COR-L47 (cell line): ENCODE measurements around the gene TMEM132D.

Source experiments
- DNase-seq: peaks from one replicate; lab custom pipeline; 2025; lab: John Stamatoyannopoulos, UW

TMEM132D gene

DNA sequence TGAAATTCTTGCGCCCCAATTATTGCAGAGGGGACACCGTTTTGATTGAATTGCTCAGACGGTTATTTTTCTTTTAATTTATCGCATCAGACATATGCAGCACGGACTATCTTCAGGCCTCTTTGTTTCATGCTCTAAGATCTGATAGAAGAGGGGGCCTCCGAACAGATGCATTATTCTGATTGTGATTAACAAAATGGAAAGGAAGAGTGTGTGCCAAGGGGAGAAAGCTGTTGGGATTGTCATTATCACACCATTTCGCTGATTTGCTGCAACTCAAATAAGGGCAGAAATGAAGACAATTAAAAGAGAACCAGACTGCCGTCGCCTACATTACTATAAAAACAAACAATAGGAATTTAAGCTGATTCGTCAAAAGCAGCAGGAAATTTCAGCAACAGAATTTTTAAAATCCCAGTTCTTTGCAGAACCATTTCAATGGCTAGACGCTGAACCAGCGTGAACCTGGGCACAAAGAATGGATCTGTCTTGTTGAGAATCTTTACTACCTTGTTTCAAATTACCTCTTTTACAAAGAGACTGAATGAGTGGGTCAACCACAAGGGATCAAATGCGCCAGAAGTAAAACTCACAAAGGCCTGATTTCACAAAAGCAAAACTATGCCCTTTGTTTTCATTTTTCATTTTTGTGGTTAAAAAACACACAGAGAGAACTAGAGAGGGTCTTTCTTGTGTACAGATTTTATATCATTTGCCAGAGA lies 30.6 kb downstream of the TMEM132D start:
- no peak for DNase-seq

DNA sequence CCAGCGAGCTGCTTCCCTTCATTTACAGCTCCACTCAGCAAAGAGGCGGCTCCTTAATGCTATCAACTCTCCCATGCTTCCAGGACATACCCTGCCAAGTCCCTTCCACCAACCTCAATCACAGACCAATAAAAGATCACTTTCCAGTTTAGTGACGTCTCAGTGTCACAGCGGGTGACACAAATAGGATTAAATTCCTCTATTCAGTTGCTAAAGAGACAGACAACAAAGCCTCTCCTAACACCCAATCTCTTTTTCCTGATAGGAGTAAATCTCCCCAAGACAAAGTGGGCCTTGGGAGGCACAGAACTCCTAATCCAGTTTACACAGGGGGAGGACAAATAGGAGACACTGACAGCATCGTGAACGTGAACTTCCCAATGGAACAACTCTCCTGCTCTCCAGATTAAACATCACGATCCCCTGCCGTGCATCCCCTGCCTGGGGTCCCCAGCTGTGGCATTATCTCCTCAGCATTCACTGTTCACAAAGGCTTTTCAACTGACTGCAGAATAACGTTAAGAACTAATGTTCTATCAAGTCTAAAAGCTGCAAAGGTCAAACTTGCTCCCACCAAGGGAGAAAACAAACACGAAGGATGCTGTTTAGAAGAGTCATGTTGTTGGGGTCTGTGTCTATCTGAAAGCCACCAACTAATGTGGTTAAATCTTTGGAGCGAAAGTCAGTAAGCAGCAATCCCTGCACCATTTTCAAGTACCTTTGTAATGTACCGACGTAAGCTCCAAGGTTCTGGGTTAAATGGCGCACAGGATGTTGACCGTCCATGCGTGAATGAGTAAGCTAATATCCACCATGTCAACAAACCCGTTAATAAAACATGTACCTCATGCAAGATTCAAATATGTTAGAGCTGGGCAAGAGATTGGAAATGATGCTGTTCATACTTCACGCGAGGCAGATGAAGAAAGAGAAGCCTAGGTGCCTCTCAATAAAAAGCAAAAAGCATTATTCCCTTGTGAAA lies 31.5 kb downstream of the TMEM132D start:
- DNase-seq = peak; percentile 49

DNA sequence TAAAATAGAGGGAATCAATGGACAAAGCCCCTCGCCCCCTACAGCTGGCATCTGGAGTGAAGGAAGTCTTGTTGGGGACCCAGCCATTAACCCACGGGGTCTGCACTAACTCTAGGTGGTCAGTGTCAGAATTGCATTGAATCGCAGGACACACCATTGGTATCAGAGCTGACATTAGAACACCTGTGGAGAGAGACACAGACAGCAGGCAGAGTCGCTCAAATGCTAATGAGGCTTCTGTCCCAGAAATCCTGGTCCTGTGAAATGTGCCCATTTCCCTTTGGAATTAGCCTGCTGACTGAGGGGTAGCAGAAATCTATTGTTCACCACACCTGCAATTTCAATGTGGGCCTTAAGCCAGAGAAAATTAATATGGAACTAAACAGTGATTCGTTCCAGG lies 33.0 kb downstream of the TMEM132D start:
- DNase-seq = no peak

DNA sequence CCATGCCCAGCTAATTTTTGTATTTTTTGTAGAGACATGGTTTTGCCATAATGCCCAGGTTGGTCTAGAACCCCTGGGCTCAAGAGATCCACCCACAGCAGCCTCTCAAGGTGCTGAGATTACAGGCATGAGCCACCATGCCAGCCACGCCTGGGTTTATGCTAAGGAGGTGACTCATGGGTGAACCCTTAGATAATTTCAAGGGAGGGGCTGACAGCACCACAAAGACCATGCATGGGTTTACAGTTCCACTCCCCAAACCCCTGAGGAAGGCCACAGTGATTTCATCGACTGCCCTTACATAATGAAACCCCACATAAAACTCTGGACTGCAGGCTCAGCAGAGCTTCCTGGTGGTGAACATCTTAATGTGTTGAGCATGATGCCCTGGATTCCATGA lies 33.7 kb downstream of the TMEM132D start:
- DNase-seq = no peak

DNA sequence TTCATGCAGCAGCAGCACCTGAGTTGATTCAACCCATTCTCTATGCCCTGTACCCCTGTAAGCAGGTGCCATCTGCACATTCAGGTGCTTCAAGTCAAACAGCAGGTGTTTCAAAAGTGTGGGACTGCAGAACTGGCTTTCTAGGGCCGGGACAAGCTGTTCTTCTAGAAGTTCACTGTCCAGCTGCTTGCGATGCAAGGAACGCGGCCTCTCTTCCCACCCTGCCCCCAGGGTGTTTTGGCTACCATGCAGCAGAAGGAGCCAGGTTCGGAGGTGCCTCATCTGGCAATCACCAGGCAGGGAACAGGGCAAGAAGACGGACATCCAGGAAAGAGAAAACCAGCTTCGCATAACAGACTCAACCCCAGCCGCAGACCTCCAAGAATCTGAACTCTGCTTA lies 35.2 kb downstream of the TMEM132D start:
- DNase-seq = no peak

DNA sequence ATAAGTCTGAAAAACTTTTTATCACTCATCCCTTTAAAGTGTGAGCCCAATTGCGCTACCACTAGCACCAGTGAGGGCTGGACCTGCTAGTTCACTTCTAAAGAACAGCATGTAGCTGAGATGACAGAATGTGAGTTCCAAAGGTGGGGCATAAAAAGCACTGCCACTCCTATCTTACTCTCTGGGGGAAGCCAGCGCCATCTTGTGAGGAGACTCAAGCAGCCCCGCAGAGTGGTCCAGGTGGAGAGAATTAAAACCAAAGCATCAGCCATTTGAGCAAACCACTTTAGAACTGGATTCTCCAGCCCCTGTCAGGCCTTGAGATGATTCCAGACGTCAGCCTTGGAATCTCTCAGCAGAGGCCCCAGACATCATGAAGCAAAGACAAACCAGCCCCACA lies 39.9 kb downstream of the TMEM132D start:
- DNase-seq = no peak

DNA sequence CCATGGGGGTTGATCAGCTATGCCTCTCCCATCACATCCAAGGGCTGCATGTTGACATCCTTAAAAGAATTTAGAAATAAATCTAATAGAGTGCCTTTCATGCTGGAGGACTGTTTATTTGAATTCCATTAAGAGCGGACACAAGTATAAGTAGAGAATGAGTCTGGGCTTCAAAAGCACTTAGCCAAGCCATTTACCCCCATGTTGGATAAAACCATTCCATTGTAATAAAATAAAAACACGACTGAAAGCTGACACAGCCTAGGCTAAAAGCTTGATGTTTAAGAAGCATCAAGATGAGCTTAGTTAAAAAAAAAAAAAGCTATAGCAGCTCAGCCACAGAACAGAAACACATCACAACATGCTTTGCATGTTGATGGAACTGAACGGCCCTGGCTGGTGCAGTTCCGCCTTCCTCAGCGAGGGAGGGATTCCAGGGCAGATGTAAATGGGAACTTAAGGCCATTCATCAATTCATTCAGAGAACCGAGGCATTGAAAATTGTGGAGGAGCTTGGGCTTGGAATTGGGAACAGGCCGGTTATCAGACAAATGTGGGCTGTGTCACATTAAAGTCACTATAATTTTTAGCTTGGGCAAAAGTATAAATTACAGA lies 41.2 kb downstream of the TMEM132D start:
- no peak for DNase-seq

DNA sequence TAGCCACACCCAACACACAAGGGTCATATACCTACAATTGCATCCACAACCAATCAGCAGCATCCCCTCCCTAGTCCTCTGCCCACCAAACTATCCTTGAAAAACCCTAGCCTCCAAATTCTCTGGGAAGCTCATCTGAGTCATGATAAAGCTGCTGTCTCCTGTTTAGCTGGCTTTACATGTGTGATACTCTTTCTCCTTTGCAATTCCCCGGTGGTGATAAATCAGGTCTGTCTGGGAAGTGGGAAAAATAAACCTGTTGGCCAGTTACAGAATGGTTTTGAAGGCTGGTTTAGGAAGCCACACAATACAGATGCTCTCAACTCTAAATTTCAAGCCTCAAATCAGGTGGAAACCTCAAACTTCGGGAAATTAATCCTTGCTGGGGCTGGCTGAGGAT lies 41.9 kb downstream of the TMEM132D start:
- DNase-seq = no peak

DNA sequence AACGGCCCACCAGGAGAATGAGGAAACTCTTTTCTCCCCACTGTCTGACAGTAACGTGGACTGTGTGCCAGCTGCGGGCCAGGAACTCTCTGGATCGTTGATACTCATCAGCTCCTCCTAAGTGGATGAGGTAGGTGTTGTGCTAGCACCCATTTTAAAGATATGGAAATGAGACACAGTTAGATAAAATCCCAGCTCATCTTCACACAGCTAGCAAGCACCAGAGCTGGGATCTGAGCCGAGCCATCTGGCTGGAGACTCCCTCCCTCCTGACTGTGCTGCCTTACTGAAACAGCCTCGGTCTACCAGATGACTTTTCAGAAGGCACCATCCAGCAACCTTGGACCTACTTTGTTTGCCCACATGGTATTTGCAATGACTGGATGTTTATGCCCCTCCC lies 49.2 kb downstream of the TMEM132D start:
- DNase-seq = no peak

DNA sequence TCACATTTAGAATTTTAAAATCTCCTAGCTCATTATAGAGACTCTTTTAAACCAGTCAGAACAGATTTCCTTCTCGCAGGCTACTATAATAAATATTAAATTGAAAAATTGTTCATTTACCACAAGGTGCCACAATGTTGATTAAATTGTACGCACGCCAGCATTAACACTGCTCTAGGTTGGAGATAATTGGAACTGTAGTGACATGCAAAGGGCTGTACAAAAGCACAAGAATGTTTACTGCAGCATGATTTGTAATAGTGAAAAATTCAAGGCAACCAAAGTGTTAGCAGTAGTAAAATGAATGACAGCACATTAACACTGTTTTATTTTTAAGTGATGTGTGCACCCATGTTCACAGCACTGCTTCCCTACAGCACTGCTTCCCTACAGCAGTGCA lies 52.5 kb downstream of the TMEM132D start:
- no peak for DNase-seq

DNA sequence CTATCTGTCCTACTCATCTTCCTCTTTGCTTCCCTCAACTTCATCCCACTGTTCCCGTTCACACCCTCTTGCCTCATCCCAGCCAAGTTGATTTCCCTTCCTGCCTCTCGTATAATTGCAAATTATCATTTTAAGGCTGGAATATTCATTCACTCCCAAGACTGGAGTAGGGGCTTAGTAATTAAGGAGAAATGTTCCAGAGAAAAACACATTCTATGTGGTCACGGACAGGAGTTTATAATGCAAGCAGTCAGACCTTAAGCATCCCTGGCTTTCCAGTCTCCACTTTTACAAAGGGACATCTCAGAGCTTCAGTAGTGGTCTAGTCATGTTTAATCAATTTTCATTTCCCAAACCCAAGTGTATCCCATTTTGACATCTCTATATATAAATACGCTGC lies 54.9 kb downstream of the TMEM132D start:
- no peak for DNase-seq

DNA sequence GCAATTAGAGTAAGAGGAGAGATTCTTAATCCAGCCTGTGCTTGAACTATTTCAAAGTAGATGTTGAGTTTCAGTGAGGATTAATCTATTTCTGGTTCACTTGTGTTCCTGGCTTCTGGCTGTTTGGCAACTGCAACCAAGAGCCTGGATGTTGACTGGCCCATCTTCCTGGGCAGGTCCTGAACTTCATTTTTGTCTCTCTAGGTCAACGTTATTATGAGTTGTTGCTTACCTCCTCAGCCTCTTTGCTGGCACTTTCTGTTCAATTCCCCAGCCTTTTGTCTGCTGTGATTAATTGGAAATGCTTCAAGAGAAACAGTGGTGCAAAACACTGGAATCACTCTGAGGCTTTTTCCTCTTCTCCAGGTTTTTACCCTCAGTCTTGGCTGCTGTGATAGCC lies 56.8 kb downstream of the TMEM132D start:
- DNase-seq = no peak

DNA sequence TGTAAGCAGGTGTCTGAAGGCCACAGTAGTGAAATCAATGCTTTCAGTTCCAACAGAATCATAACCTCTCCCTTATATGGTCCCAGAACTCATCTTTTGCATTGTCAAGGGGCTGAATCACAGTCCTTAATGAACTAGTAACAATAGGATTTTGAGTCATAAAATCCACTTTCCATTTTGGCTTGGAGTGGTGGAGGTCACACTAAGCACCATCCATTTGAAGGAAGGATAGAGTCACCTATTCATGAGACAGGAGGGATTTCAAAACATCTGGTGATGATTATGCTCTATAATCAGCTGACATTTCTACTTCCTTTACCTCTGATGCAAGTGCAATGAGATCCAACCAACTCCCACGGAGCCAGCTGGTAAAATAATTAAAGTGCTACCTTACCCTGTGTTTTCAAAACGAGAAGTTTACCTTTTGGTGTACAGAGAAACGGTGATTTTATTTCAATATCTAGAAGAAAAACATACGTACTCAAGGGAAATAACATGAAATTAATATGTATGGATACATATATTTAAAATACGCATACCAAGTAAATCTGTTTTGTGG lies 59.1 kb downstream of the TMEM132D start:
- no peak for DNase-seq

DNA sequence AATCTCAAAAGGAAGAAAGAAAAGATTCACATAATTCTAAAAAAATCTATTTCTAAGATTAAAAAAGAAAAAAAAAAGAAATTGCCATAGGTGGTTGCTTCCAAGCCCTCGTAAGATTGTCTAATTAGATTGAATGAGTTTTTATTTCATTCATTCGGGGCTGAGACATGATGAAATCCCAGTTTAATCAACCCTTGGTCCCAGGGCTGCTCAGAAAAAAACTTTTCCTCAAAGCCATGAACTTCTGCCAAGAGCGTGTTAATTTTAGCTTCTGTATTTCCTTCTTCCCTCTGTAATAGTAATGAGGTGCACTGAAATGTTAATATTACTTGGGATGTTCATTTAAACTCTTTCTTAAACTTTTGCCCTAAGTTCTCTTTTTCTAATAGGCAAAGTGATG lies 62.6 kb downstream of the TMEM132D start:
- DNase-seq = no peak

DNA sequence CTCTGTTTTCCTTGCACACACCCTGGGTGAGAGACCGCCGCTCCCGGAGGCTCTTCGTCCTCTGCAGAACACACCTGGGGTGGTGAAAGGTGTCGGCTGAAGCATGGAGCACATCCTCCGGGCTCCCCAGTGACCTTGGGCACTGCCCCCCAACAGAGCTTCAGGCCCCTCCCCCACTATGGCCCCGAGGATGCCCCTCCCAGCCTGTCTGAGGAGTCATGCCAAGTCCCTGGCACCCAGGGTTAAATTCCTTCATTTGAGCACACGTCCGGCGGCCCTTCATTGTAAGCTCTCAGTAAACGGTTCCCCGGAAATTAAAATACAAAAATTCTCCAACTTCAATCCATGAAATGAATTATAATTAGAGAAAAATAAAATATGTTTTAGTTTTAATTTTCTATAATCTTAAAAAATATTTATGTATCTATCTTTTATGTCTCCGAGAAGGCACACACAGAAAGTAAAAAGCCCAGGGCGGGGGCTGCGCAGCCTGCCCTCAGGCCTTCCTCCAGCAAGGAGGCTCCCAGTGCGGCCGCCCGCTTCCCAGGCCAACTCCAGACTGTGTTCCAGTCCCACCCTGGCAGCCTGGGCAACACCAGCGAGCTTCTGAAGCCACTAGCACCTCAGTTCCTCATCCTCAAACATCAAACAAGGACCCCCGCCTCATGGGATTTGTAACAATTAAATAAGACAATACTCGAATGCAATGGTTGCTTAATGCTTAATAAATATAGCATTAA lies 63.5 kb downstream of the TMEM132D start:
- no peak for DNase-seq

DNA sequence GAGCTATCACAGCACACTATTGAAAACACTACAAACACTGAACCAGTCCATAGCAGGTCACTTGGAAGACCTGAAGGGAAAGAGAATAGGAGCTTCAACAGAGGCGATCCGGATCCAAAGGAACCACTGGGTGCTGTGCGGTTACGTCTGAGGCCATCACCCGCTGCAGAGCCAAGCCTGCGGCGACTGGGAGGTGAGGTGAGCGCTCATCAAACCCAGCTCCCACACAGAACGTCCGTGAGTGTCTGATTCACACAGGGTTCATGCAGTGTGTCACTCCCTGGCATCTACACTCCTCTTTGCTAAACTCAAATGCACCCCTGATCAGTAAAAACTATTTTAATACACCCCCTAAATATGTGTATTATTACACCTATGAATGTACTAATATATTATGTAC lies 64.1 kb downstream of the TMEM132D start:
- DNase-seq = no peak

DNA sequence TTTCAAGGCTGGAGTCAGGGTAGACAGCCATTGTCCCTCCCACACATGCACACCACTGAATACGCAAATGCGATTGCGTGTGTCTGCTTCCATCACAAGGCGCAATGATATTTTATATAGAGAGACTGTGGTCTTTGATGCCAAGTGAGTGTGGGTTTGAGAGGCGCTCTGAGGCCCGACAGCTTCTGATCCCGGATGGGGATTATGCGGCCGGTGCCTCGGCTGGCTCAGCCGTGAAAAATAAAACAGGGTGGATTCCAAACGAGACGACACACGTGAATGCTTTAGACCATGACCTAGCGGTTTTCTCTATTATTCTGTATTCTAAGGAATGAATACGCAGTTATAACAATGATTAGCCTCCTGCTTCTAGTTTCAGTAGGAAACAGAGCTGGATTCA lies 72.5 kb downstream of the TMEM132D start:
- DNase-seq = no peak

DNA sequence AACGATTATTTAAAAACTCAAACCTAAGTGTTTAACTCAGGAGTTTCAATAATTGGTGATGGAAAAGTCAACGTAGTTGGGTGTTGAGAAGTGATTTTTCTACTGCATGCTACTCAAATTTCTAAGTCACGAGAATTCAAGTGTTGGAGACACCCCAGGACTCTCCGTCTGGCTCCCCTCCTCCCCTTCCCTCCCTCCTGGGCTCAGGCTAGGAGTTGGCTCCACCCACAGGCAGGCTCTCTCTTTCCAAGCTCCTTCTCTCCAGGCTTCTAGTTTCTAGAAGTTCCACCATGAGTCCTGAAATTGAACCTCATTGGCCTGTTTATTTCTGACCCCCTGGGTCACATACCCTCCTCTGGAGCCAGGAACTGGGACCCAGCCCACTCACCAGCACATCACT lies 73.0 kb downstream of the TMEM132D start:
- no peak for DNase-seq

DNA sequence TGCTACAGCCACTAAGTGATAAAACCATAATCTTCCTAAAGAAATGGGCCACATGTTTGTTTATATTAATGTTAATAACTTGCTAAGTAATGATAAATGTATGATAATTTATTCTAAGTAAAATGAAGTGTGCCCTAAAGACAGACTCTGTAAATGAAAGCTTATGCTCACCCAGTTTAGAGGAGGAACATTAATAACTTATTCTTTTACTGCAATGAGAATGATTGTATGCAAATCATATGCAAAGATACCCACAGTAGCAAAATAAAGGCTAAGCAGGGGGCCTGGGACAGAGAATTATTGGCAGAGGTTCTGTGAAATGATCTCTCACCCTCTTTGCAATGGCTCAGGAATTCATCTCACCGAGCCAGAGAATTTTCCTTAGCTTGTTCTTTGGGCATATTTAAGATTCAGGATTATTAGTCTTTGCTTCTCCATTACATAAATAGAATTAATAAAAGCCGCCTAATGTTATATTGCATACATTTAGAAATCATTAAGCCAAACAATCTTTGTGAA lies 75.9 kb downstream of the TMEM132D start:
- no peak for DNase-seq

DNA sequence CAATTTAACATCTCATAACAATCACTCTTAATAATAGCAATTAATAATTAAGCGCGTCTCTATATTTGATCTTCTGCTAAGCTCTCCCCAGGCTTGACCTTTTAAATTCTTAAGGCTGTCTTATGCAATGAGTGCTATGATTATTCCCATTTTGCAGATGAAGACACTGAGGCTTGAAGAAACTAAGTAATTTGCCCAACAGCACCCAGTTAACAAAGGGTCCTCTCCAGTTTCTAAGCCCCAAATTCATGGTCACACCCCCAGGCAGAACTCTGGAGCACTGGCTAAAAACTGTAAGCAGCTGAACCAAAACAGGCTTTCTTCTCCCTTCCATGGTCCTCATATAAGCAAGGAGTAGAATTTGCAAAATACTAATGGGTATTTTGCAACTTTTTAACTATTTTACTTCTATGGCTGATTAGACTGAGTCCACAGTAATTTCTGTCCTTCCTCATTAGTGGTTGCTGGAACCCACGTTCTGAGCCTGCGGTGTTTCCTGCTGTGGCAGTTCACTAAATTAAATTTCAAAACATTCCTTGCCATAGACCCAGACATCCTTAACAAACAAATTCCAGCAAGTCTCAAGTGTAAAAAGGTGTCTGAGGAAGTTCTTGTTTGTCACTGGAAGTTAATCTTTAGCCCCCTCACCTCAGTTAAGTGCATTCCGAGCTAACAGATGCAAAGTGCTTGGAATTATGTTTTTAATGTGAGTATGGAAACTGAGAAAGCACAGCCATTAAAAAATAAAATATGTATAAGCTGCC lies 76.5 kb downstream of the TMEM132D start:
- DNase-seq = no peak

DNA sequence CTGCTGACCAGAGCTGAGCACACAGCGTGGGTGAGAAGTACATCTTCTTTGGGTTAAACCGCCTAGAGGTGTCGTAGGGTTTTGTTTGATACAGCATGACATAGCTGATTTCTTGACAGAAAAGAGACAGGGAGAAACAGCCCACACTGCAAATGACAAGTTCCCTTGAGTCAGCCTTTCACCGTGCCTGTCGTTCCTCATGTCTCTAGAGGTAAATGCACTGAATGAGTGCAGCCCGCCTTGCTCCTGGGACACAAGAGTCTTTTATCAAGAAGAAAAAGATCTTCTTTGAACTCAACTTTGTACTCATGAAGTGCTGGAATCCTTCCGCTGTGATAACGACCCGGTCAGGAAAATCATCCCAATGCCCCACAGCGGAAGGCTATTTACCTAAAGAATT lies 77.6 kb downstream of the TMEM132D start:
- no peak for DNase-seq
